Endodermal cell (in vitro differentiated cells): ENCODE results near the gene SACS. TPM values are rescaled to one million over a fixed set of nuclear protein-coding genes. Genes with fewer than 3 reads are reported as not detected.

Source experiments
- DNase-seq: peaks from one replicate; pipeline ENCODE4 v3.0.0-alpha.2; 2017
- H3K27ac ChIP-seq: 2 replicates; pipeline ENCODE4 v1.5.1; 2013; ENCODE audit warnings: mild to moderate bottlenecking, low read depth, low read length, moderate library complexity
- H3K27me3 ChIP-seq: 2 replicates; pipeline ENCODE4 v1.6.1; 2013; ENCODE audit warnings: mild to moderate bottlenecking, low read length, moderate library complexity; ENCODE audit not compliant: insufficient read depth, control insufficient read depth, poor library complexity, severe bottlenecking
- H3K36me3 ChIP-seq: 2 replicates; pipeline ENCODE4 v1.7.0; 2013; ENCODE audit warnings: mild to moderate bottlenecking, low read length, moderate library complexity; ENCODE audit not compliant: control insufficient read depth, insufficient read depth
- H3K4me1 ChIP-seq: one replicate; pipeline ENCODE4 v1.7.0; 2013; ENCODE audit warnings: low read length; ENCODE audit not compliant: control insufficient read depth, insufficient read depth
- H3K4me3 ChIP-seq: 2 replicates; pipeline ENCODE4 v1.5.1; 2013; ENCODE audit warnings: mild to moderate bottlenecking, low read length, moderate library complexity
- H3K9ac ChIP-seq: 2 replicates; pipeline ENCODE4 v1.6.1; 2013; ENCODE audit warnings: mild to moderate bottlenecking, low read length, moderate library complexity; ENCODE audit not compliant: poor library complexity, severe bottlenecking; ENCODE audit errors: extremely low read depth
- H3K9me3 ChIP-seq: 2 replicates; pipeline ENCODE4 v1.6.1; 2013; ENCODE audit warnings: mild to moderate bottlenecking, low read length, moderate library complexity; ENCODE audit not compliant: control insufficient read depth
- H3K27ac Mint-ChIP-seq: 2 replicates; pipeline ENCODE4 v1.8.0; 2020; ENCODE audit warnings: mixed read lengths
- H3K27me3 Mint-ChIP-seq: 2 replicates; pipeline ENCODE4 v1.8.0; 2021; ENCODE audit warnings: mild to moderate bottlenecking, mixed read lengths; ENCODE audit not compliant: insufficient read depth
- H3K36me3 Mint-ChIP-seq: 2 replicates; pipeline ENCODE4 v1.8.0; 2020; ENCODE audit warnings: low read depth, mixed read lengths
- H3K4me1 Mint-ChIP-seq: 2 replicates; pipeline ENCODE4 v1.8.0; 2020; ENCODE audit warnings: mixed read lengths
- H3K4me3 Mint-ChIP-seq: 2 replicates; pipeline ENCODE4 v1.8.0; 2020; ENCODE audit warnings: mild to moderate bottlenecking, moderate library complexity, mixed read lengths
- H3K9me3 Mint-ChIP-seq: 2 replicates; pipeline ENCODE4 v1.8.0; 2020; ENCODE audit warnings: mild to moderate bottlenecking, mixed read lengths
- CTCF ChIP-seq: fragments of 200-600 bp; sonication (generic); conservative IDR thresholded peaks from 2 replicates; pipeline ENCODE4 v1.5.0; 2021; ENCODE audit warnings: antibody characterized with exemption, mild to moderate bottlenecking
- WGBS, 2 experiments: methylation state at CpG; one replicate each; pipeline versions ENCODE4 v1.1.5 to v1.1.7; 2013; ENCODE audit warnings: missing lambda C conversion rate in 2 of 2, mixed read lengths in 1 of 2; ENCODE audit not compliant: insufficient coverage in 1 of 2, insufficient read length in 1 of 2; 5-methylcytosine and 5-hydroxymethylcytosine counted together
- total RNA-seq, 2 donors: library from RNA; stranded (reverse); fragmentation: NEBNext Ultra II Directional in 1 of 2; extraction: Animal tissue kit (Norgen Biotek cat#: 25700) in 1 of 2; gene quantifications; 2 replicates in 1 of 2; 3 replicates in 1 of 2; pipeline ENCODE4 v1.2.1, GENCODE V29; 2021

The SACS gene
- total RNA-seq, 2 donors from 2014 or later: 17.6 to 22.3 TPM

- 91% methylated on average over 2 of the region's 2 CpGs; no CpG with 5 or more reads in 1 of the 2 experiments for WGBS, 2 experiments
- no peak for TF ChIP-seq CTCF
- H3K4me3 Mint-ChIP-seq: no peak overlapping the region
Observed at GRCh38 chr13:23386533-23386932, 47.0 kb downstream of the SACS start.

GRCh38 chr13:23385931-23386330 lies 47.6 kb downstream of the SACS start:
- Histone ChIP-seq H3K9ac (no peak overlapping the region), H3K27me3 (no peaks in the 10 kb centered on the region), H3K4me1 (no peaks in the 10 kb centered on the region), H3K9me3 (no peaks in the 10 kb centered on the region), H3K4me3 (no peak overlapping the region), H3K27ac (no peak overlapping the region), H3K36me3 (no peaks in the 10 kb centered on the region)
- Mint-ChIP-seq H3K27me3 (no peaks in the 10 kb centered on the region), H3K36me3 (no peaks in the 10 kb centered on the region), H3K4me3 (no peak overlapping the region), H3K9me3 (peaks cover 2% of the 10 kb centered on the region), H3K4me1 (no peaks in the 10 kb centered on the region), H3K27ac (no peak overlapping the region)
- TF ChIP-seq CTCF: no peak
- 90 to 94% methylated on average over 3 of the region's 3 CpGs for WGBS, 2 experiments
- no peak for DNase-seq

More at GRCh38 chr13:23386533-23386932, 47.0 kb downstream of the SACS start:
- no peaks in the 10 kb centered on the region for H3K36me3 Mint-ChIP-seq
- DNase-seq: no peak
- H3K4me1 ChIP-seq: no peaks in the 10 kb centered on the region
- no peaks in the 10 kb centered on the region for H3K27me3 Mint-ChIP-seq
- no peaks in the 10 kb centered on the region for H3K9me3 ChIP-seq
- H3K27ac ChIP-seq: no peak overlapping the region
- H3K4me1 Mint-ChIP-seq: no peaks in the 10 kb centered on the region
- no peak overlapping the region for H3K4me3 ChIP-seq
- peaks cover 2% of the 10 kb centered on the region for H3K9me3 Mint-ChIP-seq
- no peaks in the 10 kb centered on the region for H3K36me3 ChIP-seq
- no peak overlapping the region for H3K9ac ChIP-seq
- H3K27me3 ChIP-seq: no peaks in the 10 kb centered on the region
- H3K27ac Mint-ChIP-seq: no peak overlapping the region

- Mint-ChIP-seq H3K36me3 (no peaks in the 10 kb centered on the region), H3K4me3 (no peak overlapping the region), H3K4me1 (peaks cover 3% of the 10 kb centered on the region), H3K27me3 (no peaks in the 10 kb centered on the region), H3K27ac (no peak overlapping the region), H3K9me3 (peaks cover 2% of the 10 kb centered on the region)
- Histone ChIP-seq H3K9ac (no peak overlapping the region), H3K27ac (no peak overlapping the region), H3K9me3 (no peaks in the 10 kb centered on the region), H3K36me3 (no peaks in the 10 kb centered on the region), H3K4me3 (no peak overlapping the region), H3K4me1 (no peaks in the 10 kb centered on the region), H3K27me3 (no peaks in the 10 kb centered on the region)
- no peak for TF ChIP-seq CTCF
- WGBS, 2 experiments: 94 to 100% methylated on average over 3 to 4 of the region's 4 CpGs
- no peak for DNase-seq
Observed at GRCh38 chr13:23384111-23384510, 49.4 kb downstream of the SACS start.
